GM21576 (cell line): ENCODE results near the gene HDAC9.

Experiments
- ATAC-seq: cut with Tn5 transposase; IDR thresholded peaks from one replicate; pipeline ENCODE4 v1.9.1; 2021; ENCODE audit warnings: mild to moderate bottlenecking, moderate library complexity; ENCODE audit not compliant: unreplicated experiment

The HDAC9 gene

DNA sequence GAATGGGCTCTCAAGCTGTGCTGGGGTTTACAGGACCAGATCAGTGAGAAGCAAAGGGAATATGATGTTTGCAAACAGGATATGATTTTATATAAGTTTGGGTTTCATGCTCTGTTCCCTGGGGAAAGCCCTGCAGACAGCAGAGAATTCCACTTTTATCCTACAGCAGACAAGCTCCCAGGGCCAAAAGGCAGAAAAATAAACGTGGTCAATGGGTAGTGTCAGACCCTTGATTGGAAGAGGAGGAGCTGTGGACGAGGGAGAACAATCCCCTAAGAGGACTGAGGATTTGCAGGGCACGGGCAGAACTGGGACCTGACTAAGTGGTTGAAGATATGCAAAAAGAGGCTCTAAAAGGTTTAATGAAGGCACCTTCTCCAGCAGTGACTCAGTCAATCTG, 275.3 kb downstream of the HDAC9 start:
- no peak for ATAC-seq

DNA sequence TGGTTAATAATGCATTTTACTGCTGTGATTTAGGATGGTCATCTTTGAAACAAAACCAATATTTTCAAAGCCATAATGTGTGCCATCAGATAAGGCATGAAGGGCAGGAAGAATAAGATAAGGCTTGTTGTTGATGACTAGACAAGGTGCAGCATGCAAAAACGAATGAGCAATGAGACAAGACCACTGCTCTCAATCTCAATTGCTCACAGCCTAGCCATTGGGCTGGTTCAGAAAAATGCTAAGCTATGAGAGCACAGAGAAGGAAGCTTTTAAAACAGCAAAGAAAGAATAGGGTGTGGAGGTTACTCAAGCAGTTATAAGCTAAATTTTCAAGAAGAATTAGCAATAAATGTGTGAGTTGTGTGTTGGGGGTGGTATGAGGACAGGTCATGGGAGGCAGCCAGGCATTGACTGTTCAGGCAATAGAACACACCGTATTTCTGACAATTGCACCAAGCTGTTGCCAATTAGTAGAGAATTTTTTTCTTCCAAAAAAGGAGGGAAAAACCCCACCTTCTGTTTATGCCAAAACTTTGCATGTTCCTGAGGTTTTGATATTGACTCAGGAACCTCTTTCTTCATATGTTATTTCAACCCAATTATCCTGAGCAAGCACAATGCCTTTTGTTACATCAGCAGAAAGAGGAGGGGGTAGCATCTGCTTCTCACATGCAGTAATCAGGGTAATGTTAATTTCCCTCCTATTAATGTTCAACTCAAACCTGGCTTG, 276.5 kb downstream of the HDAC9 start:
- ATAC-seq = no peak

DNA sequence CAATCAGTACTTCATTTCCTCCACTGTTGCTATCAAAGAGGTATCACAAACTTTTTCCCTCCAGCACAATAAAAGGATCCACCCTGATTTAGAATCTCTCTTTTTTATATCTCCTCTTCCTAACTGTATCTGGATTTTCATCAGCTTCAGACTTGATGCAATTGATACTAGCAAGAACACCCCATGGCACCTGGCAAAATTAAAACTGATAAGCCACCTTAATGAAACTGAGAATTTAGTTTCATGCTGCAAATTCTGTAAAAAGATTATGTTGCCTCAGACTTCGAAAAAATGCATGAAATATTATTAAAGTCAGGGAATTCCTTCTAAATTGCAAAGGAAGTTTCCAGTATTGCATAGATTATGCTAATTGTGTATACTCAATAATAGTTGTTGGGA, 277.0 kb downstream of the HDAC9 start:
- ATAC-seq = no peak

DNA sequence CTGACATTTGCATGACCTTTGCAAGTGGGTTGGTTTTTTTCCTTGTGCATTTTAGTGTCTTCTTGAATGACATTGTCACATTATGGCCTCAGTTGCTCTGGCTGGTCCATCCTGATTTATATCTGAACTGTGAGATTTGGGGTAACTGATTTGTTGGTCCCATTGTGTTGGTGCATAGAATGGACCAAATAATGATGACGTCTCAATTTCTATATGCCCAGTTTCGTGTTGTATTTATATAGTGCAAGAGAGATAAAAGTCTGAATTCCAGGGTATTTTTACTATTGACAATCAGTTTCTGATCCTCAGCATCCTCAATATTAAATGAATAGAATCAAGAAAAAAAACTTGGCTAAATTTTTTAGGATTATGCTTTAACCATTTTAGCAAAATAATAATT, 281.8 kb downstream of the HDAC9 start:
- ATAC-seq = no peak

DNA sequence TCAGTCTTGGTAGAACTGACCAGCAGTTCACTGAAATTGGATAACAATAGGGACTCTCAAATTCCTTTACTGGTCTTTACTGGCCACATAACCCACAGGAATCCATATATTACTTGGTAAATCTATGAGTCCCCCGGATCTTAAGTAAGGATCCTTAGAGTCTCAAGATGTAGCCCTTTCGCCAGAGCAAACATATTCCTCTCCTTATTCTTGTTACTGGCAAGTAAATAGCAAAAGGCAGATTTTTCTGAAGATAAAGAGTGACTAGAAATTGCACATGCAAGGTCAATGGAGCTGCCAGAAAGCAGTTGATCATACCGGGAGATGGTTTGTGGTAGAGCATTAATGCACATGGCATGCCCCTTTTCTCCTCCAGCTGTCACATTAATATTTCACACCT, 283.0 kb downstream of the HDAC9 start:
- no peak for ATAC-seq

DNA sequence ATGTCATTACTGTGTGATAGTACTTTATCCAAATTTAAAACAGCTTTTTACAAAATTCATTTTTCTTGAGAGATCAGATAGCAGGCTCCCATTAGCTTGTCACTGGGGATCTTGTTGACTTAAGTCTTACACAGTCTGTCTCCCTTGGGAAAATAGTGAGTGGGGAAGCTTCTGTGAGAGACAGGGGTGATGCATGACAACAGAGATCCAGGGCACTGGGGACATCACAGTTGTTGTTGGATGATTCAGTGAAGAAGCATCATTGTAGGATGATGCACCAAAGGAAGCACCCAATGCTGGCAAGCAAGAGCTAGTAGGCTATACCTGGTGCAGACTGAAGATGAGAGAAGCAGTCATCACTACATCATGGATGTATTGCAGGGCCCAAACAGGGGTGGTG, 284.7 kb downstream of the HDAC9 start:
- no peak for ATAC-seq

DNA sequence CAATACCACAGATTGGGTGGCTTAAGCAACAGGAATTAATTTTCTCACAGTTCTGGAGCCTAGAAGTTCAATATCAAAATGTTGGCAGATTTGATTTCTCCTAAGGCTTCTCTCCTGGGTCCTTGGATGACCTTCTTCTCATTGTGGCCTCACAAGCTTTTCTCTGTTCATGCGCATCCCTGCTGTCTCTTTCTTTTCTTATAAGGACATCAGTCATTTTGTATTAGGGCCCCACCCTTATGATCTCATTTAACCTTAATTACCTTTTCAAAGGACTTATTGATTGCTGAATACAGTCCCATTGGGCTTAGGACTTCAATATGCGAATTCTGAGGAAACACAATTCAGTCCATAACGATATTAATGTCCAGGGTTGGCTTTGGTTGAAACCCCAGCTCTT, 285.4 kb downstream of the HDAC9 start:
- no peak for ATAC-seq

DNA sequence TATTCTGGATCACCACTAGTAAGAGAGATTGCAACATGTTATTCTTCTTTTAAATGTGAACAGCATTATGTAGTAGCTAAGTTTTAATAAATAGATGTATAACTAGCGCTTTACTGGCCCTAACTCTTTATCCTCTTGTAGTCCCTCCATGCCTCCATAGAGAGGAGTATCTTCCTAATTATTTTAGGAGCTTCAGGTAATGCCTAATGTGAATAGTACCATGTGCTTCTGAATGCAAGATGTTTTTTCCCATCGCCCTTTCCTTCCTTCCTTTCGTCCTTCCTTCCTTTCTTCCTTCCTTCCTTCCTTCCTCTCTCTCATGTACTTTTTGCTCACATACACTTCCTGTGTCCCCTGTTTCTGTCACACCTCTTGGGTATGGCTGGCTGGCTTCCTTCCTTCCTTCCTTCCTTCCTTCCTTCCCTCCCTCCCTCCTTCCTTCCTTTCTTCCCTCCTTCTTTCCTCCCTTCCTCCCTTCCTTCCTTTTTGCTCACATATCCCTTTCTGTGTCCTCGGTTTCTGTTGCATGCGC, 290.7 kb downstream of the HDAC9 start:
- no peak for ATAC-seq

DNA sequence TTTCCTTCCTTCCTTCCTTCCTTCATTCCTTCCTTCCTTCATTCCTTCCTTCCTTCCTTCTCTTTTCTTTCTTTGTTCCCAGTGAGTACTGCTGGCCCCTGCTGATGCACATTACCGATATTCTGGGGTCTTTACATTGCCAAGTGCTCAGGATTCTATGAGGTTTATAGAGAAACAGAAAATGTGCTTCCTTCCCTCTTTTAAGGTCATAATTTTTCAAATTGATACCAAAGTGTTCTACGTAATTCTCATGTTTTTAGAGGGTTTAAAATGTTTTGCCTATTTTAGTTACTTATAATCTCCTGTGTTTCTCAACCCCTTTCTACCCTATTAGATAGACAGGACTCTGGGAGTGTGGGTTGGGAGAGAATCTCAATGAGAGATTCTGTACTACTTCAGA, 291.2 kb downstream of the HDAC9 start:
- ATAC-seq = no peak

DNA sequence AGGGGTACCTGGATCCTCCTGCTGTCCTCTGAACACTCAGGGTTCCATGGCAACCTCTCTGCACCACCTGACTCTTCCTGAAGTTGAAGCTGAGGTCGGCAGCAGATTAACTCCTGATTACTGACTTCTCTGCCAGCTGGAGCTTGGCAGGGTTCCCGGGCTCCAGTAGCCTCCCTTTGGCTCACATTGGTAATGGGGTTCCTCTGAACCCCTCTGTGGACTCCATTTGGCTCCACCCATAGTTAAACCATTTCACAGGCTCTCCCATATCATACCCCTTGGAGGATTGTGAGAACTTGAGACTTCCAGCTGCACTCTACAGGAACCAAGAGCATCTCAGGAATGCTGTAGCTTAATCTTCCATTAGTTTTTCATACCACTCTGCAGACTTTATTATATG, 292.5 kb downstream of the HDAC9 start:
- ATAC-seq = no peak

DNA sequence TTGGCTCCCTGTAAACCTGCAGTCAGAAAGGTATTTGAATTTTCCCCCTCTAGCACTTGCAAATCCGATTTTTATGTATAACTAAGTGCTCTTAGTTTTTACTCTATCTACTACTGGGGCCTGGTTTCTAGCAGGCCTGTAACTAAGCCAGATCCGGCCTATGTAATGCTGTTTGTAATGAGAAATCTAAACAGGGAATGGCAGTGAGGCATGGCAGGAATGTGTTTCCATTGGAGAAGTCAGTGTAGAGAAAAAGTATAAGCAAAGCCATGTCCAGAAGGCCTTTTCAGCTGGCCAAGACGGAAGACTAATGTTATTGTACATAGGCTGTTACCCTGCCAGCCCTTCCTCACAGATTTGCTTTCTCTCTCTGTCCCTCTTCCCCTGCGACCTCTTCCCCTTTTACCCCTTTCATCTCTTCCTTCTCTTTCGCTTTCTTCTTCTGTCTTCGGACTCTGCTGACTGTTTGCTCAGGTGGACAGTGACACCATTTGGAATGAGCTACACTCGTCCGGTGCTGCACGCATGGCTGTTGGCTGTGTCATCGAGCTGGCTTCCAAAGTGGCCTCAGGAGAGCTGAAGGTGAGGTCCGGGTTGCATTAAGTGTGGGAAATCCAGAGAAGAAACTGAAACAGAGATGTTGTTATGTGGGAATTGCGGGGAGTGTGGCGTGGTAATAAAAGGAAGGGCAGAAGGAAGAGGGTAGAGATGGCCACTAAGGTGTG, 297.5 kb downstream of the HDAC9 start:
- no peak for ATAC-seq

DNA sequence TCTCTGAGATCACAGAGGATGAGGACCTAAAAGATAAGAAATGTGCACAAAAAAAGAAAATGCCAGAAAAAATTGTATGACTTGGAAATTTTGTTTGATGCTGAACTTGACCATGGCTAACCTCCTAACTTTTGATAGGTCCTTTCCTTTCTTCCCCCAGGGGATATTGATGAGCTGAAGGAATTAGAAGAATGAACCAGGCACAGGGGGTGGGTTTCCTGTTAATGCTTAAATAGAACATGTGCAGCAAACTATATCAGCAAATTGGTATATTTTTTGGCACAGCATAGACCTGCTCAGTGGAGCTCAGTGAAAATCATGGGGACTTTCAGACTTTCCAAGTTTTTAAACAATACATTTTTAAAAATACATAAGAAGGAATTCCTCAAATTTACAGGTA, 300.7 kb downstream of the HDAC9 start:
- no peak for ATAC-seq

DNA sequence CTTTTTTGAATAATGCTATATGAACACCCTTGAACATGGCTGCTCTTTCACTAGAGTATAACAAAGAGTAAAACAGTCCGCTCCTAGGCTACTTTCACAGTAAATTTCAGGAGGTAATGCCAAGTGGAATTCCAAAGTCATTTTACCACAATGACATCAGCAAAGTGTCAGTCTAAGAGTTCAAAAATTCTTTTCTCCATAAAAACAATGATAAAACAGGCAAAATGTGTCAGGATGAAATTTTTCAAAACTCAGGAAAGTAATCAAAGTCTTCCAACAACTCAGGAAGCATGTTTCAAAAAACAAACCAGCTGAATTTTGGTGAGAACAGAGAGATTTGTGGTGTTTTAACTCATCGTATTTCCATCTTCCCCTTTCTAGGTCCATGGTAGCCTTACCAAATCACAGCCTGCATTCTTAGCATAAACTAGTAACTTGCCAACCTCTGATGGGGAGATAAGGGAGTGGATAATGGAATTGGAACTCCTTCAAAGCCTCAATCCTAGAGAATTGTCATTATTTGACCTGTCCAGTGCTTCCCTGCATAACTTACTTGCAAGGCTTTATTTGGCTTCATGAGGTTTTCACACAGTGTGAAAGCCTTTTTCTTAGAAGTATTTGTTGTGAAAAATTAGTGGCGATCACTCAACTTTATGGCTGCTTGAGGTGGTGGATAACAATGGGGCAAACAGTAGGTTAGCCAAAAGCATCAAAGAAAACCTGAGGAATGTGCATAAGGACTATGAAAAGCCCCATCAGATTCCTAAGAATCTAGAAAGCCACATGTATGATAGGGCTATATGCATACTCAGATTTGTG, 302.7 kb downstream of the HDAC9 start:
- ATAC-seq = no peak

DNA sequence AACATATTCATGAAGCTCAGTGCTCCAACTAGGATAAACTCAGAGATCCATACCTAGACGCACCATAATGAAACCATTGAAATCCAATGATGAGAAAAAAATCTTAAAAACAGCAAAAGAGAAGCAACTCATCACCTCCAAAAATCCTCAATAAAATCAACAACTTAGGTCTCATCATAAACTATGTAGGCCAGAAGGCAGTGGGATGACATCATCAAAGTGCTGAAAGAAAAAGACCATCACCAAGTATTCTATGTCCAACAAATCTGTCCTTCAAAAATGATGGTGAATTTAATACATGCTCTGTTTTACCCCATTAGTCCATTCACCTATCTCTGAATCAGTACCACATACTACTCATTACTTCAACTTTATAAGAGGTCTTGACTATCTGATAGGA, 304.4 kb downstream of the HDAC9 start:
- no peak for ATAC-seq

DNA sequence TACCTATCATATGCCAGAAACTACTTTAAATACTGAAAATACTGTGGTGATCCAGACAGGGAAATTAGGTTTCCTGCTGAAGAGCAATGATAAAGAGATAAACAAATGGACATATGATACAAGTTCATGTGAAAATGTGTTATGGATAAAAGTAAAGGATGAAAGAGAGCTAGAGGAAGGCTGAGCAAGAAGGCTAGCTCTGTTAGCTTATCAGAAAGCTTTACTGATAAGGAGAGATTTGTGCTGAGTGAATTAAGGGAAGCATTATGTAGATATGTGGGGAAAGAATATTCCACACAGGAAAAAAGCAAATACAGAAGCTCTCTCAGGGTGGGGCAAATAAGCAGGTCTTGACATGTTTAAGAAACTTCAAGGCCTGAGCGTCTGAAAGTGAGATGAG, 308.4 kb downstream of the HDAC9 start:
- no peak for ATAC-seq

DNA sequence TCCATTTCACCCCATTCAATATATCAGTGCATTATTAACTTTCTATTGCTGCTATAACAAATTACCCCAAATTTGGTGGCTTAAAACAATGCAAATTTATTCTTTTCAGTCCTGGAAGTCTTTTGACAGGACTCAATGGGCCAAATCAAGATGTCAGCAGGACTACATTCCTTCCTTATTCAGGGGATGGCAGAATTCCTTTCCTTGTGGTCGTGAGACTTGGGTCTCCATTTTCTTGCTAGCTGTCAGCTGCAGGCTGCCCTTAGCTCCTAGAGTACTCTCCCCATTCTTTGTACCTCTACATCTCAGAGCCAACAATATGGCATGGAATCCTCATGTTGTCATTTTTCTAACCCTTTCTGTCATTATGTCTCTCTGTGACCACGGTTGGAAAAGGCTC, 310.6 kb downstream of the HDAC9 start:
- ATAC-seq = no peak

DNA sequence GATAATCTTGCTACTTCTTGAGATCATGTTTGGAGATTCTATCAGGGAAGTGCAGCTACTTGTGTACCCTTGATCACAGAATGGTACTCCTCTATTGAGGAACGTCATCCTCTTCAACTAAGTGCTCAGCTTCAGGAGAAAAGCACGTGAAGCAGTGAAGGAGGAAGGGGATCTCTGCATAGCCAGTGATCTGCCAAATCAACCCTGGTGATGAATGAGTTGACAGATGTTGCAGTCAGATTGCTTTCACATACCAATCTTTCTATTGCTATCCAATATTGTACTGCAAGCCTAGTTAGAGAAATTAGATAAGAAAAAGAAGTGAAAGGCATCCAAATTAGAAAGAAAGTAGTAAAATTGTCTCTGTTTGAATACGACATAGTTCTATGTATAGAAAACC, 312.5 kb downstream of the HDAC9 start:
- ATAC-seq = no peak

DNA sequence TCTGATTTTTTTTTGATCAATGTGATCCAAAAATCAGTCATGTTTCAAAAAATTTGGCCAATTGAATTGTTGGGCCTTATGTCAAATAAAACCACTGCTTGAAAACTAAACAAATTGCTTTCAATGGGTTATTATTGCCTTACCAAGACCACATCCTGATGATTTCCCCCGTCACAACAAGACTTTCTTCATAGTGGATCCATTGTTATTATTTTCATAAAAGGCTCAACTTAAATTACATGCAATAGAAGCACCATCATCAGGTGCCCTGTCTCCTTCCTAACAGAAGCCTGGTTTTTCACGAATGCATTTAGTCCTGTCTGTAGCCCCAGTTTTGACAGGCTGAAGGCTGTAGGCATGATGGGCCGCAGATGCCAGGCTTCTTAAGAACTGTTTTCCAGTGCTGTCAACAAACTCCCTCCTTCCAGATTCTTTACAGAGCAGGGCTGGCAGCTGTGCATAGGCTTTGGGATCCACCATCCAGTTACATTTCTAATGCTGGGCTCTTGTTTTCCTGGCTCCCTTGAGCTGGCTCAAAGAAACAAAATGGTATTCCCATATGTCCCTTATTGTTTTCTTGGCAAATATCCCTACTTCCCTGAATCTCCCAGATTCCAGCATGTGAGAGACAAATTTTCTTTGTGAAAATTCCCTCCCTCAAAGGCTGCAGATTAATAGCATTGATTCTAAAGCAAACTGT, 319.9 kb downstream of the HDAC9 start:
- ATAC-seq = no peak

DNA sequence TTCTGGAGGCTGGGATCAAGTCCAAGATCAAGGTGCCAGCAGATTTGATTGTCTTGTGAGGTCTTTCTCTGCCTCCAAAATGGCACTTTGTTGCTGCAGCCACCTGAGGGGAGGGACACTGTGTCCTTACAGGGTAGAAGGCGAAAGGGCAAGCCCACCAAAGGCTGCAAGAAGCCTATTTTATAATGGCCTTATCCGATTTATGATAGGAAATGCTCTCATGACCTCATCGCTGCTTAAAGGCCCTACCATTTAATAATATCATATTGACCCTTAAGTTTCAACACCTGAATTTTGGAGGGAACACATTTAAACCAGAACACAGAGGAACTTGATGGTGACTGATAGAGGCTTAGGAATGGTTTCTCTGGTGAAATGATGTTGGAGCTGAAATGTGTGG, 325.4 kb downstream of the HDAC9 start:
- no peak for ATAC-seq

DNA sequence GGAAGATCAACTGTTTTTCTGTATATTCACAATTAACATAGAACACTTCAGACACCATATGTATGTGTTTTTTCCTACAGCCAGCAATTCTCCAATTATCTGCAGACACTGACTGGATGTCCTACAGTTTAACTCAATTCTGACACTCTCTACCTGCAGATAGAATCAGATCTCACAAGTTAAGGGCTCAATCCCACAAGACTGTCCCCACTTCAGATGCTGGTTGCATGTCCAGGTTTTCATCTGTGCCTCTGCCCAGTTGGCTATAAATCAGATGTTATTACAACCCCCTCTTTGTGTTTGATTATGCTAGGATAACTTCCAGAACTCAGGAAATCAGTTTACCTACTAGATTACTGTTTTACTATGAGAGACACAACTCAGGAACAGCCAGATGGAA, 326.0 kb downstream of the HDAC9 start:
- ATAC-seq = no peak

DNA sequence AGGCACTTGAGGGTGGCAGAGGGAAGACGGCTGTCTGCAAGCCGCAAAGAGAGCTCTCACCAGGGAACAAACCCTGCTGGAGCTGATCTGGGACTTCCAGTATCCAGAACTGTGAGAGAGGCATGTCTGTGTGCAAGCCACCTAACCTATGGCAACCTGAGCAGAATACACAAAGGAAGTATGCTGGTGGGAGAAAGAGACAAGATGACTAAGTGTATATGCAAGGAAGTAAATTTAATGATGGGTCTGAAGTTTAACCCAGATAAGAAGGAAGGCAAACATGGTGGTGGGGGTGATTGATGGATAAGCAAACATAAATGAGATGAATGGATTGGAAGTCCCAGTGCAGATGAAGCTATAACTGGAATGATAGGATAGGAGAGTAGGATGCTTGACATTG, 328.6 kb downstream of the HDAC9 start:
- ATAC-seq = no peak
